ENCODE results near the gene MOV10L1.

GRCh38 chr22:50144005-50144614 lies 54.3 kb downstream of the MOV10L1 start:
- TF ChIP-seq CTCF (conservative IDR thresholded peaks at IDR 0.05; ENCODE audit: low read length), result peak; percentile 49
- no peak for TF ChIP-seq EZH2phosphoT487 (IDR thresholded peaks at IDR 0.05; ENCODE audit: borderline replicate concordance, low read depth, low read length)
